OCI-LY7 (cell line): Measurements from ENCODE around the gene BMPR1B.

Experiments
- CTCF ChIP-seq: fragments of 200-600 bp; sonication (generic); conservative IDR thresholded peaks from 2 replicates; pipeline ENCODE4 v1.5.1; 2014; ENCODE audit warnings: mild to moderate bottlenecking, antibody characterized with exemption, low read length, moderate library complexity, mixed read lengths
- EZH2phosphoT487 ChIP-seq: fragments of 200-600 bp; sonication (generic); IDR thresholded peaks from 2 replicates; pipeline ENCODE4 v1.6.1; 2018; ENCODE audit warnings: low read depth, borderline replicate concordance, mild to moderate bottlenecking, mixed run types, antibody characterized with exemption, low read length, moderate library complexity, mixed read lengths

- TF ChIP-seq CTCF (no peak), EZH2phosphoT487 (no peak)
Observed at GRCh38 chr4:95021099-95021498, 263.3 kb downstream of the BMPR1B start.
